Thyroid gland (tissue), 4 donors: Measurements from ENCODE around the gene HS6ST3. TPM values are rescaled to one million over a fixed set of nuclear protein-coding genes. Genes with fewer than 3 reads are reported as not detected.

Source experiments
- DNase-seq, 2 donors: peaks; one replicate each; pipeline ENCODE4 v3.0.0-alpha.2; 2019
- H3K27ac ChIP-seq, 3 donors: fragments of 200-600 bp; sonication (generic); 1 replicate in 2 of 3; 2 replicates in 1 of 3; pipeline ENCODE4 v1.5.1; 2016 to 2019; ENCODE audit warnings: mild to moderate bottlenecking in 1 of 3, moderate library complexity in 1 of 3
- H3K27me3 ChIP-seq: fragments of 200-600 bp; sonication (generic); one replicate; pipeline ENCODE4 v1.5.1; 2019
- H3K36me3 ChIP-seq, 2 donors: fragments of 200-600 bp; sonication (generic); one replicate each; pipeline ENCODE4 v1.5.1; 2016 to 2019
- H3K4me1 ChIP-seq, 2 donors: fragments of 200-600 bp; sonication (generic); one replicate each; pipeline ENCODE4 v1.5.1; 2017 to 2019
- H3K4me3 ChIP-seq, 3 donors: fragments of 200-600 bp; sonication (generic); replicated peaks in 1 of 3; 1 replicate in 2 of 3; 2 replicates in 1 of 3; pipeline ENCODE4 v1.5.1; 2016; ENCODE audit warnings: mild to moderate bottlenecking in 1 of 3
- H3K9me3 ChIP-seq: fragments of 200-600 bp; sonication (generic); one replicate; pipeline ENCODE4 v1.5.1; 2017
- POLR2A ChIP-seq, 2 donors: fragments of 450-650 bp; IDR thresholded peaks; one replicate each; pipeline ENCODE4 v1.6.1; 2017; ENCODE audit warnings: antibody characterized with exemption in 2 of 2, mild to moderate bottlenecking in 2 of 2, moderate library complexity in 1 of 2
- WGBS, 2 donors: methylation state at CpG; one replicate each; pipeline ENCODE4 v1.1.5; 2017; 5-methylcytosine and 5-hydroxymethylcytosine counted together
- intact Hi-C: fragments of 100-400 bp; cut with DNase I; formaldehyde crosslinking; loops from one replicate; pipeline ENCODE4 v1.15.1; 2023
- total RNA-seq, 4 donors: library from RNA; depleted of rRNA; stranded (reverse); fragments of >200 nt; gene quantifications; one replicate each; pipeline ENCODE4 v1.2.3, GENCODE V29; 2016
- TF ChIP-seq, protein P1 (sequence below), 6 experiments: fragments of 200-600 bp in 3 of 6; fragments of 450-650 bp in 3 of 6; sonication (generic) in 3 of 6; IDR thresholded peaks; one replicate each; pipeline ENCODE4 v1.5.1; 2016 to 2019; ENCODE audit warnings: antibody characterized with exemption in 6 of 6, mild to moderate bottlenecking in 2 of 6, inconsistent platforms in 1 of 6, moderate library complexity in 1 of 6

The HS6ST3 gene
- total RNA-seq, 4 donors from 2014 or later, result 2.0 to 5.8 (median 5.0) TPM

DNA sequence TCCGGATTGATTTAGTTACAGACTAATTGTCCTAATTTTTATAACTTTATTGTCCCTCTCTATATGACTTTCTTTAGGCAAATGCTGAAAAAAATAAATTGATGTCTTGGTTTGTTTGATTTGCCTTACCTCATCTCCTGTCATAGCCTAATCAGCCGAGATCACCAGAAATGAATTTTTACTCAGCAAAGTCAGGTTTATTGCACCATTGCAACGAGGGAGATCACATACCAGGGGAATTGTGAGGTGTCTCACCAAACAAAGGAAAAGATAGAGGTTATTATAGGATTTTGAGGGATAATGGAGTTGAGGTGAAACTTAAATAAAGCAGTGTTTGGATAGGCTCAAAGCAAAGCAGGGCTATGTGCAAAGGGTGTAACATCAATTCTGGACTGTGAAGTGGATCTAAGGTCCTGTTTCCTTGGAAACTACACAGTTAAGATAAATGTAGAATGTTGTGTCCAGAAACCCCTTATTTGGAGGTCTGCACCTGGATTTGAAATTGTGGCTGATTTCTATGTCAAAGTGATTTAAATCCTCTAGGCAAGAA is 531.8 kb downstream of the HS6ST3 start:
- H3K36me3 ChIP-seq, result no peaks in the 10 kb centered on the region
- TF ChIP-seq, protein P1, sequence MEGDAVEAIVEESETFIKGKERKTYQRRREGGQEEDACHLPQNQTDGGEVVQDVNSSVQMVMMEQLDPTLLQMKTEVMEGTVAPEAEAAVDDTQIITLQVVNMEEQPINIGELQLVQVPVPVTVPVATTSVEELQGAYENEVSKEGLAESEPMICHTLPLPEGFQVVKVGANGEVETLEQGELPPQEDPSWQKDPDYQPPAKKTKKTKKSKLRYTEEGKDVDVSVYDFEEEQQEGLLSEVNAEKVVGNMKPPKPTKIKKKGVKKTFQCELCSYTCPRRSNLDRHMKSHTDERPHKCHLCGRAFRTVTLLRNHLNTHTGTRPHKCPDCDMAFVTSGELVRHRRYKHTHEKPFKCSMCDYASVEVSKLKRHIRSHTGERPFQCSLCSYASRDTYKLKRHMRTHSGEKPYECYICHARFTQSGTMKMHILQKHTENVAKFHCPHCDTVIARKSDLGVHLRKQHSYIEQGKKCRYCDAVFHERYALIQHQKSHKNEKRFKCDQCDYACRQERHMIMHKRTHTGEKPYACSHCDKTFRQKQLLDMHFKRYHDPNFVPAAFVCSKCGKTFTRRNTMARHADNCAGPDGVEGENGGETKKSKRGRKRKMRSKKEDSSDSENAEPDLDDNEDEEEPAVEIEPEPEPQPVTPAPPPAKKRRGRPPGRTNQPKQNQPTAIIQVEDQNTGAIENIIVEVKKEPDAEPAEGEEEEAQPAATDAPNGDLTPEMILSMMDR (IDR thresholded peaks at IDR 0.05), result no peak
- no peak for TF ChIP-seq POLR2A (IDR thresholded peaks at IDR 0.05)
- no peaks in the 10 kb centered on the region for H3K9me3 ChIP-seq
- no peak overlapping the region for H3K4me3 ChIP-seq
- intact Hi-C loops, result no loop called here
- H3K4me1 ChIP-seq, result no peaks in the 10 kb centered on the region
- WGBS, 2 donors, result 73 to 75% methylated on average over 3 of the region's 3 CpGs
- H3K27ac ChIP-seq, result no peak overlapping the region
- H3K27me3 ChIP-seq, result no peaks in the 10 kb centered on the region
- no peak for DNase-seq

DNA sequence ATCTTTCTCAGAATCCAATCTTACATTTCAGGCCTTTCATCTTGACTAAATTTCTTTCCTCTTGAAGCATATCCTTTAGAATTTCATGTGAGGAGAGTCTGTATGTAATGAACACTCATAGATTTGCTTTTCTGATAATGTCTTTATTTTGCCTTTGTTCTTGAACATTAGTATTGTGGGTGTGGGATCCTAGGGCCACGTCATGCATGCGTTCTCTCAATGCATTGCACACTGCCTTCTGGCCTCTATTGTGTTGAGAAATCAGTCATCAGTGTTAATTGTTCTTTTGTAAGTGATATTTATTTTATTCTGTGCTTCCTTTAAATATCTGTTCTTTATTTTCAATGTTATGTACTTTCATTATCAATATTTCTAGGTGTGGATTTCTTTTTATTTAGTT is 539.4 kb downstream of the HS6ST3 start:
- Histone ChIP-seq H3K27me3 (no peaks in the 10 kb centered on the region), H3K4me1 (no peaks in the 10 kb centered on the region), H3K9me3 (no peaks in the 10 kb centered on the region), H3K27ac (no peak overlapping the region), H3K4me3 (no peak overlapping the region), H3K36me3 (no peaks in the 10 kb centered on the region)
- intact Hi-C loops, result no loop called here
- TF ChIP-seq, protein P1 (IDR thresholded peaks at IDR 0.05), result no peak
- TF ChIP-seq POLR2A (IDR thresholded peaks at IDR 0.05), result no peak
- no peak for DNase-seq
- 85 to 91% methylated on average over 2 of the region's 2 CpGs for WGBS, 2 donors

DNA sequence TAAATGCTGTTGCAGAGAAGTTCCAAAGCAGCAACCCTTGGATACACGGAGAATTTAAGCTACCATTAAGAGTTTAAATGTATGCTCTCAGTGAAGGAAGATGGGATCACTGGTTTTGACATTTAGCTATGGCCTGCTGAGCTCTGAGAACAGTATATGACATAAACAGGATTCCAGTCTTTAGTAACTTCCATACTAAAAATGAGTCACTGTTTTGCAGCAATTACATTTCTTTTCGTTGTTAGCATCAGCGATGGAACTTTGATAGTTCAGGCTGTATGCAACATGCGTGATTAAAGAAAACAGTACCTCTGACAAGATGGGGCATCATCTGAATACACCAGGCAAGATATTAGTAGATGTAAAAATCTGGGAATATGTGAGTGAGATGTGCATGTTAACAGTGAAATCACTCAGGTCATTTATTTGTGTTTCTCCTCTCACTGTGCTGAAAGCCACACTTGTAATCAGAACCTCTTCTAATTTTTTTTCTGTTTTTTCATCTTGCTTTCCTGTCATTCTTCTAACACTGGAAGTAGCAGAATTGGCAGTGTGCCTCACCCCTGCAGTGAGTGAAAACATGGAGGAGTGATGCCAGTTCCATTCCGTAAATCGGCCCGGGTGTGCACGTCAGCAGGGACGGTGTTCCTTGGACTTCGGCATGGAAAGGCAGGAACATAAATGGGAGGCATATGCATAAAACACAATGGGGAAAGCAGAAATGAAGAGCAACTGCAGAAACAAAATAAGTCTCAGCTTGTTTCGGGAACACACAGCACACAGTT is 542.8 kb downstream of the HS6ST3 start:
- TF ChIP-seq, protein P1 (IDR thresholded peaks at IDR 0.05), result no peak
- no peak for TF ChIP-seq POLR2A (IDR thresholded peaks at IDR 0.05)
- Histone ChIP-seq H3K36me3 (no peaks in the 10 kb centered on the region), H3K9me3 (no peaks in the 10 kb centered on the region), H3K27me3 (no peaks in the 10 kb centered on the region), H3K4me1 (no peaks in the 10 kb centered on the region), H3K27ac (no peak overlapping the region), H3K4me3 (no peak overlapping the region)
- intact Hi-C loops, result no loop called here
- 95% methylated on average over 11 of the region's 11 CpGs for WGBS, 2 donors
- no peak for DNase-seq

DNA sequence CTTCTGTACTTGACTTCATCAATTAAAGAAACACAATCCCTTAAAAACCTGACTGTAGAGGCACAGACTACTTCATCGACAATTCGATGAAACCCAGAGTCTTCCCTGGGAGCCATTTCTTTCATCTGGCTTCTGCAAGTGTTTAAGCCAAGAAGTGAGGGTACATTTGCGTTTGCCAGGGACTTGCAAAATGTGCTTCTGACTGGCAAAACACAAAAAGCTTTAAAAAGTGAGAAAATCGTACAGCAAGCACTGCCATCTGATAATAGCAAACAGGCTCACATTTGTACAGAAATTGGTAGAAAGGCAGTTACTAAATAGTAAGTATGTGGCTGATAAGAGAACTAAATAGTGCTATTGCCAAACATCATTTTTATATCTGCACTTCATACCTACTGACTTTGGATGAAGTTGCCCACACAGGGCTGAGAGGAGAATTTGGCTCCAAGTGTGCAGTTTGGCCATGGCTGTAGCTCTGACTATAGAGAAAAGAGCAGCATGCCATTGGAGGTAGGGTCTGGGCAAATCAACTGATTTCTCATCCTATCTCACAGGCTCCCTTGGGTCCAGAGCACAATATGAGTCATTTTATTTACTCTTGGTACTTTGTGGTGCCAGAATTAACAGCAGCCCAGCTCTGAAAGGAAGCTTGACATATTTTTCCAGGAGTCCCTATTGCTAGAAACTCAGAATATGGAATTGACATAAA is 546.2 kb downstream of the HS6ST3 start:
- intact Hi-C loops, result no loop called here
- TF ChIP-seq, protein P1 (IDR thresholded peaks at IDR 0.05), result no peak
- no peak for TF ChIP-seq POLR2A (IDR thresholded peaks at IDR 0.05)
- 79 to 88% methylated on average over 4 of the region's 4 CpGs for WGBS, 2 donors

DNA sequence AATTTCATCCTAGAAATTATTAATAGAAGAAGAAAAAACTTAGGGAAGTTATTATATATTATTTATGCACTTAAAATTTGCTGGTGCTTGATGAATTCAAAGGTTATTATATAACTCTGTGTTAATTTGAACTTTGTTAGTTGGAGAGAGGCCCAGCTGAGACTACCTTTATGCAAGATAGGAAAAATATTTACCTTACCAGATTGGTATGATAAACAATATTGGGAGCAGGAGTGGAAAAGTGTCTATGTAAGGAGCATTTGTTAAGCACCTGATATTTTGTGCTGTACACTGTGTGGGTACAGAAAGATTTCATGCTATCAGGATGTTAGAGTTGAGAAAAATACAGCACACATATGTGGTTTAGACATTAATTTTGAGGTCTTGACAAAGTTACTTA is 547.1 kb downstream of the HS6ST3 start:
- no peaks in the 10 kb centered on the region for H3K4me1 ChIP-seq
- no peaks in the 10 kb centered on the region for H3K36me3 ChIP-seq
- H3K27me3 ChIP-seq, result no peaks in the 10 kb centered on the region
- no peak overlapping the region for H3K4me3 ChIP-seq
- no peaks in the 10 kb centered on the region for H3K9me3 ChIP-seq
- TF ChIP-seq, protein P1 (IDR thresholded peaks at IDR 0.05), result no peak
- no peak for TF ChIP-seq POLR2A (IDR thresholded peaks at IDR 0.05)
- no peak overlapping the region for H3K27ac ChIP-seq
- DNase-seq, result no peak
- intact Hi-C loops, result no loop called here

More for the DNA sequence above, 546.2 kb downstream of the HS6ST3 start:
- Histone ChIP-seq H3K9me3 (no peaks in the 10 kb centered on the region), H3K27me3 (no peaks in the 10 kb centered on the region), H3K36me3 (no peaks in the 10 kb centered on the region), H3K27ac (no peak overlapping the region), H3K4me1 (no peaks in the 10 kb centered on the region), H3K4me3 (no peak overlapping the region)
- DNase-seq, result no peak
